ENCODE data around the gene C1orf21.

C1orf21 gene

DNA sequence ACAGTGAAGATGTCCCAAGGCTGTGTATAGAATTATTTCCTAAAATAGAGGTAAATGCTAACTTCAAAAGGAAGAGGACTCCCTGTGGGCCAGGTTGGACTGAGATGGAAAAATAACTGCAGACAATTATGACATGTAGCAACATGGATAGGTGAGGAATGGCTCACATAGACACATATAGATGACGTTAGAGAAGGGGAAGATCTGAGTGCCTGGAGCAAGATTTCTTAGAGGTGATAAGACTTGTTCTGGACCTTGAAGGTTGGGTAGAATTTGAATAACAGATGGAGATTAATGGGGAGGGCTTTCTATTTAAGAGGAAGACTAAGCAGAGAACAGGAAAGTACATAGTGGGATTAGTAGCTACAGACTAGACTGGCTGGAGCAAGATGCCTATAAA is 76.9 kb downstream of the C1orf21 start:
- peak; percentile 86 for DNase-seq (ENCODE audit: low read depth)
- TF ChIP-seq, protein P1, sequence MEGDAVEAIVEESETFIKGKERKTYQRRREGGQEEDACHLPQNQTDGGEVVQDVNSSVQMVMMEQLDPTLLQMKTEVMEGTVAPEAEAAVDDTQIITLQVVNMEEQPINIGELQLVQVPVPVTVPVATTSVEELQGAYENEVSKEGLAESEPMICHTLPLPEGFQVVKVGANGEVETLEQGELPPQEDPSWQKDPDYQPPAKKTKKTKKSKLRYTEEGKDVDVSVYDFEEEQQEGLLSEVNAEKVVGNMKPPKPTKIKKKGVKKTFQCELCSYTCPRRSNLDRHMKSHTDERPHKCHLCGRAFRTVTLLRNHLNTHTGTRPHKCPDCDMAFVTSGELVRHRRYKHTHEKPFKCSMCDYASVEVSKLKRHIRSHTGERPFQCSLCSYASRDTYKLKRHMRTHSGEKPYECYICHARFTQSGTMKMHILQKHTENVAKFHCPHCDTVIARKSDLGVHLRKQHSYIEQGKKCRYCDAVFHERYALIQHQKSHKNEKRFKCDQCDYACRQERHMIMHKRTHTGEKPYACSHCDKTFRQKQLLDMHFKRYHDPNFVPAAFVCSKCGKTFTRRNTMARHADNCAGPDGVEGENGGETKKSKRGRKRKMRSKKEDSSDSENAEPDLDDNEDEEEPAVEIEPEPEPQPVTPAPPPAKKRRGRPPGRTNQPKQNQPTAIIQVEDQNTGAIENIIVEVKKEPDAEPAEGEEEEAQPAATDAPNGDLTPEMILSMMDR (IDR thresholded peaks at IDR 0.05; ENCODE audit: insufficient read depth, low read depth, low read length, missing control alignments) = no peak
- H3K4me3 ChIP-seq (ENCODE audit: low read length) = no peak overlapping the region

- no peak overlapping the region for H3K4me3 ChIP-seq (ENCODE audit: low read length)
- DNase-seq (ENCODE audit: low read depth) = no peak
- TF ChIP-seq, protein P1 (IDR thresholded peaks at IDR 0.05; ENCODE audit: insufficient read depth, low read depth, low read length, missing control alignments) = no peak
These were observed 77.9 kb downstream of the C1orf21 start for GRCh38 chr1:184464757-184465156.

DNA sequence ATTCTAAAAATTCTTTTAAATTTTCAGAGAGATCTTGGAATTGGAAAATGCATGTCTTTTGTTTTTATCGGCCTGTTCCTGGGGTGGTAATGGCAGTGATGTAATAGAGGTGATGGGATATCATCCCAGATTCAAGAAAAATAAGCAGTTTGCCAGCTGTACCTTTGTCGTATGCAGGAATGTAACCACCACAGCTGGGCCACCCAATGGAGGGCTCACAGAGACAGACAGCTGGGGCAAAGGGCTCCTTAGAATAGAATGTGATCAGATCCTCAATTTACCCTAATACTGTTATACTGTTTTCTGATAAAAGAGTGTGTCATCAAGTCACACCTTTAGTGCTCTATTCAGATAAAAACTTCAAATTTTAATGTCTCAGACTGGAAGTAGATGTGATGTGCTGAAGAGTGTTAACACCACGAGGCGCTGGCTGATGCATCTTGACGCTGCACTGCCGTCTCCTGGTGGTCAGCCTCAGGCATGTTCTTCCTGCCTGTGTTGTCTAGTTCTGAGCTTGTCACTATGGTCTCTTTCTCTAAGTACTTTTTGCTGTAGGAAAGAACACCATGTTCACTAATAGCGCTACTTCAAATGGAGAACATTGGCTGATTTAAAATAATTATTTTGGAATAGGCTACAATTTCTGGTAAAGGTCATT is 78.8 kb downstream of the C1orf21 start:
- H3K4me3 ChIP-seq (ENCODE audit: low read length) = no peak overlapping the region
- TF ChIP-seq, protein P1 (IDR thresholded peaks at IDR 0.05; ENCODE audit: insufficient read depth, low read depth, low read length, missing control alignments) = no peak
- no peak for DNase-seq (ENCODE audit: low read depth)

- DNase-seq (ENCODE audit: low read depth) = no peak
- no peak overlapping the region for H3K4me3 ChIP-seq (ENCODE audit: low read length)
- TF ChIP-seq, protein P1 (IDR thresholded peaks at IDR 0.05; ENCODE audit: insufficient read depth, low read depth, low read length, missing control alignments) = no peak
These were observed 80.5 kb downstream of the C1orf21 start for GRCh38 chr1:184467295-184467694.

DNA sequence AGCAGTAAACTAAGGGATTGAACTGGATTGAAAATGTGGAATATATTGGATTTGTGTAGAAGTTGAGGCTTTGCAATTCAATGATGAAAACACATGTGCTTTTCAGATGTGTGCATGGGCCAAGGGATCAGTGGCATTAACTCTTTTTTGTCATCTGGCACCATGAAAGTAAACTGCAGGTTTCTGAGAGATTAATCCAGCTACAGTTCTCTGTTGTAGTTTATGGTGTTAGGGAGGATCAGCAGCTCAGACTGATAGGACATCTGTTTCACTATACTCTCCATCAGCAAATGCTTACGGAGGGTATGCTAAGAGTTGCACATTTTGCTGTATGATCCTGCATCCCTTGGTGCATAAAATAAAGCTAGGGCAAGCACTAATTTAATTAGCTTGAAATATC is 82.6 kb downstream of the C1orf21 start:
- no peak overlapping the region for H3K4me3 ChIP-seq (ENCODE audit: low read length)
- TF ChIP-seq, protein P1 (IDR thresholded peaks at IDR 0.05; ENCODE audit: insufficient read depth, low read depth, low read length, missing control alignments) = no peak
- no peak for DNase-seq (ENCODE audit: low read depth)

- no peak overlapping the region for H3K4me3 ChIP-seq (ENCODE audit: low read length)
- no peak for DNase-seq (ENCODE audit: low read depth)
- TF ChIP-seq, protein P1 (IDR thresholded peaks at IDR 0.05; ENCODE audit: insufficient read depth, low read depth, low read length, missing control alignments) = no peak
These were observed 84.9 kb downstream of the C1orf21 start for GRCh38 chr1:184471686-184472085.

DNA sequence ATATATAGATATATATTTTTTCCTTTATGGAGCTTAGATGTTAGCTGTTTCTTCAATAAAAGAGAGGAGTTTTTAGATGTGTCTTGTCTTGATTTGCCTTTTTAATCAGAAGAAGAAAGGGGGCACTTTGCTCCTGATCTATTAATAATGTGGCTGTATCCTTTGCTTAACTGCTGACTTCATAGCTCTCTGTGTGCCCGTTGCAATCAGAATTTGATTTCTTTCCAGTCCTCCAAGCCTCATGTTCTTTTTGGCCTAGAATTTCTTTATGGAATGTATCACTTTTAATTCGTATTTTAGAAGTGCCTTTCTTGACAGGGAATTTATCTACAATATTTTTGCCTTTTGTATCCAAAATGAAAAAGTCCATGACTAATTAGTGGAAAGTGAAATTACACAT is 85.3 kb downstream of the C1orf21 start:
- no peak for DNase-seq (ENCODE audit: low read depth)
- TF ChIP-seq, protein P1 (IDR thresholded peaks at IDR 0.05; ENCODE audit: insufficient read depth, low read depth, low read length, missing control alignments) = no peak
- no peak overlapping the region for H3K4me3 ChIP-seq (ENCODE audit: low read length)
